HFF-Myc (cell line): ENCODE results near the gene ZSCAN31.
A peak's percentile ranks its signal among the peaks of the same experiment; 100 is the strongest.

Experiments used
- DNase-seq: peaks from one replicate; pipeline ENCODE4 v3.0.0-alpha.2; 2011; ENCODE audit warnings: low read depth; ENCODE audit errors: extremely low read depth
- H3K4me3 ChIP-seq: replicated peaks from 2 replicates; pipeline ENCODE4 v1.5.1; 2011; ENCODE audit warnings: low read depth, mild to moderate bottlenecking, control low read depth, low read length
- CTCF ChIP-seq: IDR thresholded peaks from 2 replicates; pipeline ENCODE4 v1.5.1; 2012; ENCODE audit warnings: mild to moderate bottlenecking, low read depth, low read length, control low read depth; ENCODE audit errors: missing control alignments

ZSCAN31 gene

GRCh38 chr6:28296520-28297060, 39.4 kb downstream of the ZSCAN31 start:
- H3K4me3 ChIP-seq: no peak overlapping the region
- no peak for TF ChIP-seq CTCF
- no peak for DNase-seq

GRCh38 chr6:28295326-28295725, 40.6 kb downstream of the ZSCAN31 start:
- no peak for TF ChIP-seq CTCF
- no peak overlapping the region for H3K4me3 ChIP-seq
- DNase-seq: no peak

GRCh38 chr6:28291573-28291972, 44.4 kb downstream of the ZSCAN31 start:
- DNase-seq: no peak
- H3K4me3 ChIP-seq: no peak overlapping the region
- TF ChIP-seq CTCF: no peak

GRCh38 chr6:28282926-28283325, 53.0 kb downstream of the ZSCAN31 start:
- no peak overlapping the region for H3K4me3 ChIP-seq
- no peak for DNase-seq
- no peak for TF ChIP-seq CTCF

GRCh38 chr6:28281288-28282064, 54.5 kb downstream of the ZSCAN31 start, which contains the start of gene PGBD1:
Gene PGBD1, plus strand, starts transcription at chr6:28281572. Its CDS starts 2,242 bp downstream, at chr6:28283814.
- peak within 1 kb of the TSS; percentile 75 for H3K4me3 ChIP-seq
- no peak for DNase-seq
- no peak for TF ChIP-seq CTCF

- peak overlapping the region; percentile 75 for H3K4me3 ChIP-seq
- no peak for DNase-seq
- TF ChIP-seq CTCF: no peak
Measured at GRCh38 chr6:28280595-28281287, 55.2 kb downstream of the ZSCAN31 start.
